IMR-90 (cell line): Measurements from ENCODE around the gene RECK. TPM values are rescaled to one million over a fixed set of nuclear protein-coding genes. Genes with fewer than 3 reads are reported as not detected.
A peak's percentile ranks its signal among the peaks of the same experiment; 100 is the strongest.
"Not testable (repeated sequence)": the region's sequence is repeated elsewhere in the genome, so short reads cannot be mapped to it uniquely, and the experiment has no call there.

Experiments used
- ATAC-seq: fragments of 200-7000 bp; cut with Tn5 transposase; 2 replicates; pipeline ENCODE4 v1.9.1; 2020; ENCODE audit warnings: low read depth, mild to moderate bottlenecking, moderate library complexity
- BruUV-seq: library from RNA; stranded (reverse); fragments of 400-500 nt; replicated peaks from 2 replicates; lab custom pipeline; 2021; lab: Mats Ljungman, UMichigan
- CTCF ChIA-PET: fragments of 300-600 bp; formaldehyde crosslinking; extraction: SDS; loops from one replicate; lab custom pipeline; 2021; ENCODE audit warnings: antibody characterized with exemption; lab: Yijun Ruan, JAX
- POLR2A ChIA-PET: fragments of 300-600 bp; sonication (Branson Sonifier 250); formaldehyde crosslinking; loops from one replicate; lab custom pipeline; 2022; ENCODE audit warnings: antibody characterized with exemption; ENCODE audit not compliant: unreplicated experiment; lab: Charles Lee
- DNase-seq: peaks from one replicate; pipeline ENCODE4 v3.0.0; 2013
- H2AFZ ChIP-seq: replicated peaks from 2 replicates; pipeline ENCODE3; 2013; ENCODE audit warnings: low read length, mild to moderate bottlenecking; ENCODE audit not compliant: poor library complexity
- H2AK5ac ChIP-seq: 2 replicates; pipeline ENCODE4 v1.6.1; 2013; ENCODE audit warnings: low read depth, low read length, inconsistent platforms
- H2AK9ac ChIP-seq: replicated peaks from 2 replicates; pipeline ENCODE3; 2013; ENCODE audit warnings: mild to moderate bottlenecking, low read depth, low read length, moderate library complexity; ENCODE audit not compliant: poor library complexity
- H2BK120ac ChIP-seq: 2 replicates; pipeline ENCODE4 v1.6.1; 2013; ENCODE audit warnings: low read depth, low read length, inconsistent platforms
- H2BK15ac ChIP-seq: 3 replicates; pipeline ENCODE4 v1.6.1; 2013; ENCODE audit warnings: low read depth, low read length, inconsistent platforms
- H2BK20ac ChIP-seq: 2 replicates; pipeline ENCODE4 v1.6.1; 2013; ENCODE audit warnings: low read depth, mild to moderate bottlenecking, inconsistent platforms, low read length, moderate library complexity
- H2BK5ac ChIP-seq: 2 replicates; pipeline ENCODE4 v1.6.1; 2013; ENCODE audit warnings: mild to moderate bottlenecking, low read depth, low read length, inconsistent platforms; ENCODE audit not compliant: poor library complexity, severe bottlenecking
- H3K14ac ChIP-seq: replicated peaks from 2 replicates; pipeline ENCODE4 v1.6.1; 2013; ENCODE audit warnings: low read depth, low read length, inconsistent platforms
- H3K18ac ChIP-seq: 2 replicates; pipeline ENCODE4 v1.6.1; 2013; ENCODE audit warnings: low read depth, low read length, control low read depth
- H3K23ac ChIP-seq: 2 replicates; pipeline ENCODE4 v1.6.1; 2013; ENCODE audit warnings: low read depth, low read length, inconsistent platforms
- H3K27ac ChIP-seq: 2 replicates; pipeline ENCODE4 v1.5.1; 2013; ENCODE audit warnings: mild to moderate bottlenecking, control low read depth, low read length; ENCODE audit not compliant: insufficient read depth
- H3K27me3 ChIP-seq: 2 replicates; pipeline ENCODE4 v1.6.1; 2013; ENCODE audit warnings: low read length; ENCODE audit not compliant: control insufficient read depth, insufficient read depth
- H3K36me3 ChIP-seq: 2 replicates; pipeline ENCODE4 v1.6.1; 2013; ENCODE audit warnings: low read length, mixed read lengths; ENCODE audit not compliant: control insufficient read depth, insufficient read depth
- H3K4ac ChIP-seq: 2 replicates; pipeline ENCODE4 v1.6.1; 2013; ENCODE audit warnings: low read depth, low read length, inconsistent platforms
- H3K4me1 ChIP-seq: 2 replicates; pipeline ENCODE4 v1.6.1; 2013; ENCODE audit warnings: low read length, mixed read lengths; ENCODE audit not compliant: control insufficient read depth, insufficient read depth
- H3K4me2 ChIP-seq: 2 replicates; pipeline ENCODE4 v1.6.1; 2013; ENCODE audit warnings: low read depth, mild to moderate bottlenecking, control low read depth, low read length, moderate library complexity
- H3K4me3 ChIP-seq: 2 replicates; pipeline ENCODE4 v1.5.1; 2013; ENCODE audit warnings: low read depth, mild to moderate bottlenecking, control low read depth, low read length, moderate library complexity; ENCODE audit not compliant: insufficient read depth
- H3K56ac ChIP-seq: 2 replicates; pipeline ENCODE4 v1.6.1; 2013; ENCODE audit warnings: low read length, inconsistent platforms; ENCODE audit not compliant: insufficient read depth; ENCODE audit errors: extremely low read depth
- H3K79me1 ChIP-seq, 2 experiments: 2 replicates each; pipeline ENCODE4 v1.6.1; 2013; ENCODE audit warnings: low read length in 2 of 2, inconsistent platforms in 1 of 2, low read depth in 1 of 2
- H3K9ac ChIP-seq: 2 replicates; pipeline ENCODE4 v1.6.1; 2013; ENCODE audit warnings: low read depth, low read length, control low read depth
- H3K9me1 ChIP-seq: 2 replicates; pipeline ENCODE4 v1.6.1; 2013; ENCODE audit warnings: low read length, inconsistent platforms; ENCODE audit not compliant: insufficient read depth
- H3K9me3 ChIP-seq: 2 replicates; pipeline ENCODE4 v1.6.1; 2013; ENCODE audit warnings: low read length; ENCODE audit not compliant: control insufficient read depth, insufficient read depth
- H4K20me1 ChIP-seq: 2 replicates; pipeline ENCODE4 v1.6.1; 2013; ENCODE audit warnings: low read length, inconsistent platforms; ENCODE audit not compliant: insufficient read depth
- H4K5ac ChIP-seq: 2 replicates; pipeline ENCODE4 v1.6.1; 2013; ENCODE audit warnings: mild to moderate bottlenecking, low read depth, low read length, control low read depth
- H4K8ac ChIP-seq, 2 experiments: 2 replicates each; pipeline ENCODE4 v1.6.1; 2013; ENCODE audit warnings: low read depth in 2 of 2, low read length in 2 of 2, control low read depth in 1 of 2, inconsistent platforms in 1 of 2
- H4K91ac ChIP-seq: 2 replicates; pipeline ENCODE4 v1.6.1; 2013; ENCODE audit warnings: low read depth, low read length, inconsistent platforms; ENCODE audit not compliant: insufficient read depth
- BHLHE40 ChIP-seq: fragments of 150-350 bp; IDR thresholded peaks from 2 replicates; pipeline ENCODE4 v1.6.1; 2016; ENCODE audit warnings: mild to moderate bottlenecking, low read depth, low read length
- CHD1 ChIP-seq: IDR thresholded peaks from 2 replicates; pipeline ENCODE4 v1.6.1; 2012; ENCODE audit warnings: low read depth, low read length, improper control_type of control experiment
- RCOR1 ChIP-seq: IDR thresholded peaks from 2 replicates; pipeline ENCODE4 v1.6.1; 2012; ENCODE audit warnings: mild to moderate bottlenecking, low read length, improper control_type of control experiment; ENCODE audit not compliant: insufficient replicate concordance
- RFX5 ChIP-seq: IDR thresholded peaks from 2 replicates; pipeline ENCODE4 v1.8.0; 2012; ENCODE audit warnings: low read depth, mild to moderate bottlenecking, low read length, moderate library complexity
- SMC3 ChIP-seq: fragments of 150-350 bp; IDR thresholded peaks from 2 replicates; pipeline ENCODE4 v1.6.1; 2016; ENCODE audit warnings: low read depth, mild to moderate bottlenecking, antibody characterized with exemption, low read length, moderate library complexity
- WGBS, 2 experiments: methylation state at CpG; one replicate each; pipeline versions ENCODE4 v1.1.5 to v1.1.7; 2013; ENCODE audit warnings: missing lambda C conversion rate in 2 of 2; ENCODE audit not compliant: insufficient read length in 1 of 2; ENCODE audit errors: extremely low coverage in 2 of 2; 5-methylcytosine and 5-hydroxymethylcytosine counted together
- dilution Hi-C: fragments of 300-500 bp; cut with HindIII; formaldehyde crosslinking; loops from one replicate; pipeline ENCODE4 v1.14.3; 2018; ENCODE audit warnings: low sequenced_read_pairs; ENCODE audit not compliant: unreplicated experiment
- in situ Hi-C: fragments of 300-500 bp; cut with MboI; formaldehyde crosslinking; loops from 3 replicates; pipeline ENCODE4 v1.14.3; 2019; ENCODE audit warnings: low sequenced_read_pairs, inconsistent platforms, mixed read lengths
- intact Hi-C: fragments of 100-400 bp; cut with micrococcal nuclease; formaldehyde crosslinking; loops from 2 replicates; pipeline ENCODE4 v1.10.0; 2022
- polyA plus RNA-seq, 3 experiments: library from polyadenylated mRNA; depleted of rRNA; stranded (reverse); fragments of >200 nt; gene quantifications; 2 replicates each; pipeline ENCODE4 v1.2.3, GENCODE V29; 2012; ENCODE audit warnings: low replicate concordance in 1 of 3
- total RNA-seq: library from RNA; depleted of rRNA; stranded (reverse); fragments of >200 nt; gene quantifications from 2 replicates; pipeline ENCODE4 v1.2.3, GENCODE V29; 2012
- TF ChIP-seq, protein P1 (sequence below): fragments of 150-350 bp; IDR thresholded peaks from 2 replicates; pipeline ENCODE4 v1.6.1; 2017; ENCODE audit warnings: mild to moderate bottlenecking, antibody characterized with exemption, low read length, low read depth

RECK gene
- total and polyA plus RNA-seq, 2 of the 4 experiments (the other 2 are of a cell fraction): 23.5 to 44.0 TPM

DNA sequence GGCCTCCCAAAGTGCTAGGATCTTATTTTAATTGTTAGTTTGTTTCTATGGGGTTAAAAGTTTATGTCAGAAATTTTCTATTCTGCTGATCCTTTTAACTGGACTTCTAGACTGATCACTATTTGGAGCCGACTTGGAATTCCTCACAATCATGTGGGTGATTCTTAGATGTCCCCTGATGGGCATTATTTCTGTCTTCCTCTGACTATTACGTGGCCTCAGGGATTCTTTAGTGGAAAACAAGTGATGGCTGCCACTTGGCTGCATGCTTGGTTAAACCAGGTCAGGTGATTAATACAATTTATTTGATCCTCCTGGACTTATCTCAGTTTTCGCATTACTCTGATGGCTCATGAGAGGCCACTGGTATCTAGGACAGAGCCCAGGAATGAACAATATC lies 46.6 kb upstream of the RECK start (continued):
- TF ChIP-seq, protein P1, sequence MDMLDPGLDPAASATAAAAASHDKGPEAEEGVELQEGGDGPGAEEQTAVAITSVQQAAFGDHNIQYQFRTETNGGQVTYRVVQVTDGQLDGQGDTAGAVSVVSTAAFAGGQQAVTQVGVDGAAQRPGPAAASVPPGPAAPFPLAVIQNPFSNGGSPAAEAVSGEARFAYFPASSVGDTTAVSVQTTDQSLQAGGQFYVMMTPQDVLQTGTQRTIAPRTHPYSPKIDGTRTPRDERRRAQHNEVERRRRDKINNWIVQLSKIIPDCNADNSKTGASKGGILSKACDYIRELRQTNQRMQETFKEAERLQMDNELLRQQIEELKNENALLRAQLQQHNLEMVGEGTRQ: no peak
- TF ChIP-seq CHD1: no peak
- TF ChIP-seq RFX5: no peak
- no peak for TF ChIP-seq BHLHE40
- TF ChIP-seq RCOR1: no peak
- no peak for TF ChIP-seq SMC3

DNA sequence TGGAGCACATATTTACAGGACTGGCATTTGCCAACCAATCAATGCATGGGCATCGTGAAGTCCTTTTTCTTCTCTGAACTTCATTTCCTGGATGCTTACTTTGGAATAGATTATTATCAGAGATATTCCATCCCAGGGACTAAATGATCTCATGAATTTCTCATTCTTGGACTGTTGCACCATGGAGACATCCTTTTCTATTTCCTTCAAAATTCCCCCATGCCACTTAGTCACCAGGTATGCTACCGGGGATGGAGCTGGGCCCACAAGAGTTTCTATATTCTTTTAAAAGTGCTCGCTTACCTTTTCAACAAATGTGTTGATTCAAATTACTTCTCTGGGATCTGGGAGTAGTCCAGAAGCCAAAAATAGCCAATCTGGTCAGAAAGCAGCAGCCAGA lies 43.6 kb upstream of the RECK start:
- H3K4me1 ChIP-seq, H2BK20ac ChIP-seq, H3K4me2 ChIP-seq, H4K91ac ChIP-seq, H2BK15ac ChIP-seq, H2BK120ac ChIP-seq, H3K23ac ChIP-seq, H3K4ac ChIP-seq, H3K56ac ChIP-seq, H2AK5ac ChIP-seq, H4K8ac ChIP-seq, H3K27ac ChIP-seq, H2AFZ ChIP-seq, BruUV-seq, POLR2A ChIA-PET, H2AK9ac ChIP-seq, H4K20me1 ChIP-seq, H3K4me3 ChIP-seq, CTCF ChIA-PET, intact Hi-C loops, H3K9ac ChIP-seq, H3K9me1 ChIP-seq, H3K27me3 ChIP-seq, H2BK5ac ChIP-seq, H3K18ac ChIP-seq, in situ Hi-C loops, H3K14ac ChIP-seq, H3K36me3 ChIP-seq, H3K9me3 ChIP-seq, H4K5ac ChIP-seq, dilution Hi-C loops, ATAC-seq, H3K79me1 ChIP-seq: not testable (repeated sequence)
- peak; percentile 15 for DNase-seq
- WGBS, 2 experiments: no CpG with 5 or more reads among the region's 3 CpGs
